Tibial nerve (tissue), 4 donors: Measurements from ENCODE around the gene TNRC6C. TPM values are rescaled to one million over a fixed set of nuclear protein-coding genes. Genes with fewer than 3 reads are reported as not detected.
A peak's percentile ranks its signal among the peaks of the same experiment; 100 is the strongest.

Source experiments
- DNase-seq, 2 donors: peaks; one replicate each; pipeline ENCODE4 v3.0.0-alpha.2; 2019; ENCODE audit warnings: low spot score in 2 of 2
- H3K27ac ChIP-seq, 4 donors: fragments of 200-600 bp; sonication (generic) in 3 of 4; one replicate each; pipeline ENCODE4 v1.5.1; 2017 to 2019; ENCODE audit warnings: mild to moderate bottlenecking in 1 of 4
- H3K27me3 ChIP-seq, 2 donors: fragments of 200-600 bp; sonication (generic) in 1 of 2; one replicate each; pipeline versions ENCODE4 v1.5.1 to v1.6.0; 2017 to 2019
- H3K36me3 ChIP-seq, 3 donors: fragments of 200-600 bp; sonication (generic); one replicate each; pipeline ENCODE4 v1.5.1; 2018 to 2019
- H3K4me1 ChIP-seq, 4 donors: fragments of 200-600 bp; sonication (generic) in 3 of 4; one replicate each; pipeline ENCODE4 v1.5.1; 2017 to 2019
- H3K4me3 ChIP-seq, 4 donors: fragments of 200-600 bp; sonication (generic) in 3 of 4; one replicate each; pipeline ENCODE4 v1.5.1; 2017 to 2019; ENCODE audit warnings: mild to moderate bottlenecking in 1 of 4, moderate library complexity in 1 of 4
- H3K9me3 ChIP-seq, 4 donors: fragments of 200-600 bp; sonication (generic) in 3 of 4; one replicate each; pipeline ENCODE4 v1.5.1; 2017 to 2019
- EP300 ChIP-seq, 2 donors: sonication (generic); formaldehyde crosslinking; IDR thresholded peaks; one replicate each; pipeline ENCODE4 v1.6.1; 2017; ENCODE audit warnings: antibody characterized with exemption in 2 of 2, mild to moderate bottlenecking in 1 of 2
- POLR2A ChIP-seq, 2 donors: fragments of 450-650 bp; IDR thresholded peaks; one replicate each; pipeline ENCODE4 v1.6.1; 2017; ENCODE audit warnings: antibody characterized with exemption in 2 of 2, mild to moderate bottlenecking in 2 of 2, moderate library complexity in 2 of 2
- WGBS, 2 donors: methylation state at CpG; one replicate each; pipeline ENCODE4 v1.1.5; 2018; 5-methylcytosine and 5-hydroxymethylcytosine counted together
- total RNA-seq, 4 donors: library from RNA; depleted of rRNA; stranded (reverse); fragments of >200 nt; gene quantifications; one replicate each; pipeline ENCODE4 v1.1.0, GENCODE V29; 2016
- TF ChIP-seq, protein P1 (sequence below), 5 experiments: fragments of 200-600 bp in 3 of 5; fragments of 450-650 bp in 2 of 5; sonication (generic) in 3 of 5; IDR thresholded peaks; one replicate each; pipeline ENCODE4 v1.5.1; 2016 to 2019; ENCODE audit warnings: antibody characterized with exemption in 5 of 5, mild to moderate bottlenecking in 3 of 5, moderate library complexity in 2 of 5

TNRC6C gene
- total RNA-seq, 4 donors from 2014 or later = 24.0 to 43.5 (median 34.3) TPM

DNA sequence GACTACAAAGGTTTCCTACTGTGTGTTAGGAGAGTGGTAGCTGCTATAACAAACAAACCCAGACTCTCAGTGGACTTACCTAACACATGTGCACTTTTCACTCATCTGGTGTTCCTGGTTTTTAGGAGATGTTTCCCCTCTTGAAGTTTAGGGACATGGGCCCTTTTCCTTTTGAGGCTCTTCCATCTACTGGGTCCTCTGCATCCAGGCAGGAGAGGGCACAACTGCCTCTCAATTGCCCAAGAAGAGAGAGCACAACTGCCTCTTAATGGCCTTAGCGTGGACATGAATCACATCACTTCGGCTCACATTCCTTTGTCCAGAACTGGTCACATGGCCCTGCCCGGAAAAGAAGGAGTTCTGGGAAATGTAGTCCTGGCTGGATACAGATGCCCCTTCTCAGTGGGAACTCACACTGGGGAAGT, 9.8 kb upstream of the TNRC6C start:
- WGBS, 2 donors = 15 to 16% methylated on average over 3 of the region's 3 CpGs
- no peaks in the 10 kb centered on the region for H3K9me3 ChIP-seq
- peaks cover 0 to 8% (median 0%) of the 10 kb centered on the region in 4 donors for H3K4me1 ChIP-seq
- H3K27me3 ChIP-seq = no peaks in the 10 kb centered on the region
- TF ChIP-seq, protein P1, sequence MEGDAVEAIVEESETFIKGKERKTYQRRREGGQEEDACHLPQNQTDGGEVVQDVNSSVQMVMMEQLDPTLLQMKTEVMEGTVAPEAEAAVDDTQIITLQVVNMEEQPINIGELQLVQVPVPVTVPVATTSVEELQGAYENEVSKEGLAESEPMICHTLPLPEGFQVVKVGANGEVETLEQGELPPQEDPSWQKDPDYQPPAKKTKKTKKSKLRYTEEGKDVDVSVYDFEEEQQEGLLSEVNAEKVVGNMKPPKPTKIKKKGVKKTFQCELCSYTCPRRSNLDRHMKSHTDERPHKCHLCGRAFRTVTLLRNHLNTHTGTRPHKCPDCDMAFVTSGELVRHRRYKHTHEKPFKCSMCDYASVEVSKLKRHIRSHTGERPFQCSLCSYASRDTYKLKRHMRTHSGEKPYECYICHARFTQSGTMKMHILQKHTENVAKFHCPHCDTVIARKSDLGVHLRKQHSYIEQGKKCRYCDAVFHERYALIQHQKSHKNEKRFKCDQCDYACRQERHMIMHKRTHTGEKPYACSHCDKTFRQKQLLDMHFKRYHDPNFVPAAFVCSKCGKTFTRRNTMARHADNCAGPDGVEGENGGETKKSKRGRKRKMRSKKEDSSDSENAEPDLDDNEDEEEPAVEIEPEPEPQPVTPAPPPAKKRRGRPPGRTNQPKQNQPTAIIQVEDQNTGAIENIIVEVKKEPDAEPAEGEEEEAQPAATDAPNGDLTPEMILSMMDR (IDR thresholded peaks at IDR 0.05) = no peak
- TF ChIP-seq POLR2A (IDR thresholded peaks at IDR 0.05) (no peak), EP300 (IDR thresholded peaks at IDR 0.05) (no peak)
- H3K27ac ChIP-seq = peak overlapping the region in 1 of 4 donors; percentile 66
- H3K4me3 ChIP-seq = no peak overlapping the region
- DNase-seq = peak in 1 of 2 donors; percentile 23
- no peaks in the 10 kb centered on the region for H3K36me3 ChIP-seq

- DNase-seq = no peak
- 72 to 80% methylated on average over 5 of the region's 5 CpGs for WGBS, 2 donors
- Histone ChIP-seq H3K4me3 (no peak overlapping the region), H3K27ac (no peak overlapping the region), H3K9me3 (no peaks in the 10 kb centered on the region), H3K27me3 (no peaks in the 10 kb centered on the region), H3K4me1 (no peaks in the 10 kb centered on the region), H3K36me3 (no peaks in the 10 kb centered on the region)
- TF ChIP-seq POLR2A (IDR thresholded peaks at IDR 0.05) = no peak
- no peak for TF ChIP-seq EP300 (IDR thresholded peaks at IDR 0.05)
- TF ChIP-seq, protein P1 (IDR thresholded peaks at IDR 0.05) = no peak
These were observed 7.4 kb upstream of the TNRC6C start for GRCh38 chr17:77951123-77951522.

- 83 to 93% methylated on average over 5 of the region's 5 CpGs for WGBS, 2 donors
- H3K4me3 ChIP-seq = no peak overlapping the region
- H3K36me3 ChIP-seq = no peaks in the 10 kb centered on the region
- H3K4me1 ChIP-seq = peaks cover 0 to 5% (median 0%) of the 10 kb centered on the region in 4 donors
- H3K27me3 ChIP-seq = no peaks in the 10 kb centered on the region
- DNase-seq = no peak
- TF ChIP-seq POLR2A (IDR thresholded peaks at IDR 0.05) = no peak
- TF ChIP-seq, protein P1 (IDR thresholded peaks at IDR 0.05) = no peak
- no peak for TF ChIP-seq EP300 (IDR thresholded peaks at IDR 0.05)
- no peak overlapping the region for H3K27ac ChIP-seq
- no peaks in the 10 kb centered on the region for H3K9me3 ChIP-seq
These were observed 6.1 kb upstream of the TNRC6C start for GRCh38 chr17:77952368-77952767.

DNA sequence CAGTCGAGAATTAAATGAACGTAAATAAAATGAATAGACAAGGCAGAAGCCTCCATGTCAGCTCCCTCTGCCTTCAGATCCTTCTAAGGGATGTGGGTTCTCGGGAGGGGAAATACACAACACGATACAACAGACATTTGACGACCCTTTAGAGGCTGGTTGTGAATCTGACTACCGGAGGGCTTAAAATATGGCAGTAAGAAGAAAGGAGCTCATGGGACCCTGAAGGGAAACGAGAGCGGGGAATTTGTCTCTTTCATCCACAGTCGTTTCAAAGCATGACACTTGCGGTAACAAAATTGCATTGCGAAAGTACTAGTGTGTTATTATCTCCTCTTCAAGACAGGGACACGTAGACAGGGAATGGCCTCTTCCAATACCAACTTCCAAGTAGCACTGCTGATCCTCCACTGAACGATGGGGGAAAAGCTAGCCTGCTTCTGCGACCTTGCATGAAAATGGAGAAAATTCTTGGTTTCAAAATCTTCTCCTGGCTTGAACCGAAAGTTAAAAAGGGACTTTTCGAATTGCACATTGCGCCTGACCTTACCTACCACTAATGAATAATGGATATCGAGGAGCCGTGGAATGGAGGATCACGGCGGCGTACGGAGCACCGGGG, 1.2 kb upstream of the TNRC6C start:
- 27 to 28% methylated on average over 24 of the region's 24 CpGs for WGBS, 2 donors
- Histone ChIP-seq H3K4me3 (peak overlapping the region; percentile 61 to 84 (median 72)), H3K27ac (peak overlapping the region; percentile 76 to 91 (median 86)), H3K27me3 (no peaks in the 10 kb centered on the region), H3K9me3 (no peaks in the 10 kb centered on the region), H3K4me1 (peaks cover 0 to 34% (median 14%) of the 10 kb centered on the region in 4 donors), H3K36me3 (no peaks in the 10 kb centered on the region)
- TF ChIP-seq, protein P1 (IDR thresholded peaks at IDR 0.05) = no peak
- TF ChIP-seq EP300 (IDR thresholded peaks at IDR 0.05) = no peak
- no peak for TF ChIP-seq POLR2A (IDR thresholded peaks at IDR 0.05)
- DNase-seq = peak in 1 of 2 donors; percentile 16

DNA sequence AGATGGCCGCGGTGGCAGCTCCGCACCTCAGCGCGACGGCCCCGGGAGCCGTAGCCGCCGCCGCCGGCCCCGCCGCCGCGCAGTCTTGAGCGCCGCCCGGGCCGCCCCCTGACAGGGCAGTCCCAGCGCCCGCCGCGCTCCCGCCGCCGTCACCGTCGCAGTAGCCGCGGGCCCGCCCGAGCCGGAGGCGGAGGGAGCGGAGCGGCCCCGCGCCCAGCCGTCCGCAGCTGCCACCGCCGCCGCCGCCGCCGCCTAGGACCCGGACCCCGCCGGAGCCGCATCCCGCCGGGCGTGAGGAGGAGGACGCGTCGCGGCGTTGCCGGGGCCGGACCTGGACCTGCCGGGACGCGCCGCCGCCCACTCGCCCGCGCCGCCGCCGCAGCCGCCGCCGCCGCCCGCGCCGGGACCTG, 218 bp downstream of the TNRC6C start:
- Histone ChIP-seq H3K27ac (peak overlapping the region in 3 of 4 donors; percentile 49 to 91 (median 84)), H3K9me3 (no peaks in the 10 kb centered on the region), H3K4me1 (peaks cover 0 to 48% (median 23%) of the 10 kb centered on the region in 4 donors), H3K27me3 (no peaks in the 10 kb centered on the region), H3K36me3 (no peaks in the 10 kb centered on the region), H3K4me3 (peak overlapping the region in 3 of 4 donors; percentile 61 to 73 (median 72))
- no peak for DNase-seq
- WGBS, 2 donors = 0 to 2% methylated on average over 8 to 49 of the region's 79 CpGs
- TF ChIP-seq POLR2A (IDR thresholded peaks at IDR 0.05) (peak in 1 of 2 donors; percentile 14), EP300 (IDR thresholded peaks at IDR 0.05) (no peak)
- TF ChIP-seq, protein P1 (IDR thresholded peaks at IDR 0.05) = no peak
